ENCODE data around the gene HERPUD2. TPM values are rescaled to one million over a fixed set of nuclear protein-coding genes. Genes with fewer than 3 reads are reported as not detected.
A peak's percentile ranks its signal among the peaks of the same experiment; 100 is the strongest.

Gene HERPUD2
- total and polyA plus RNA-seq, 4 donors = 17.0 to 26.4 (median 21.1) TPM

- intact Hi-C loops (cut with DNase I) = no loop called here
- Histone ChIP-seq H3K36me3 (ENCODE audit: control insufficient read depth in 1 of 2, insufficient read depth in 2 of 2, low read length in 1 of 2) (peaks cover 0 to 2% of the 10 kb centered on the region in 2 donors), H3K9me3 (ENCODE audit: control insufficient read depth, low read length) (no peaks in the 10 kb centered on the region), H3K4me3 (ENCODE audit: low read length in 2 of 2) (no peak overlapping the region), H3K27ac (ENCODE audit: low read depth in 1 of 2, low read length in 2 of 2) (no peak overlapping the region), H3K4me1 (ENCODE audit: control insufficient read depth in 1 of 2, insufficient read depth in 2 of 2, low read length in 2 of 2) (peaks cover 0 to 2% of the 10 kb centered on the region in 2 donors), H3K27me3 (ENCODE audit: control insufficient read depth in 1 of 2, insufficient read depth in 2 of 2, low read length in 1 of 2) (no peaks in the 10 kb centered on the region)
- DNase-seq (no peak), ATAC-seq (ENCODE audit: low FRiP score) (no peak)
- WGBS, 2 donors = 98 to 100% methylated on average over 4 of the region's 4 CpGs
These were observed 44.2 kb downstream of the HERPUD2 start for GRCh38 chr7:35650751-35651150.

GRCh38 chr7:35649711-35650110, 45.2 kb downstream of the HERPUD2 start:
- Histone ChIP-seq H3K4me3 (ENCODE audit: low read length in 2 of 2) (no peak overlapping the region), H3K4me1 (ENCODE audit: control insufficient read depth in 1 of 2, insufficient read depth in 2 of 2, low read length in 2 of 2) (peaks cover 0 to 2% of the 10 kb centered on the region in 2 donors), H3K36me3 (ENCODE audit: control insufficient read depth in 1 of 2, insufficient read depth in 2 of 2, low read length in 1 of 2) (peaks cover 0 to 2% of the 10 kb centered on the region in 2 donors), H3K27ac (ENCODE audit: low read depth in 1 of 2, low read length in 2 of 2) (no peak overlapping the region), H3K27me3 (ENCODE audit: control insufficient read depth in 1 of 2, insufficient read depth in 2 of 2, low read length in 1 of 2) (no peaks in the 10 kb centered on the region), H3K9me3 (ENCODE audit: control insufficient read depth, low read length) (no peaks in the 10 kb centered on the region)
- no peak for ATAC-seq (ENCODE audit: low FRiP score)
- WGBS, 2 donors = 95 to 98% methylated on average over 3 of the region's 3 CpGs
- intact Hi-C loops (cut with DNase I) = no loop called here
- no peak for DNase-seq

- no peak for ATAC-seq (ENCODE audit: low FRiP score)
- no peak overlapping the region for H3K27ac ChIP-seq (ENCODE audit: low read depth in 1 of 2, low read length in 2 of 2)
These were observed 46.6 kb downstream of the HERPUD2 start for GRCh38 chr7:35648367-35648766.

GRCh38 chr7:35647171-35647574, 47.8 kb downstream of the HERPUD2 start:
- ATAC-seq (ENCODE audit: low FRiP score) = no peak

More at GRCh38 chr7:35648367-35648766, 46.6 kb downstream of the HERPUD2 start:
- Histone ChIP-seq H3K36me3 (ENCODE audit: control insufficient read depth in 1 of 2, insufficient read depth in 2 of 2, low read length in 1 of 2) (peaks cover 0 to 2% of the 10 kb centered on the region in 2 donors), H3K4me1 (ENCODE audit: control insufficient read depth in 1 of 2, insufficient read depth in 2 of 2, low read length in 2 of 2) (peaks cover 0 to 2% of the 10 kb centered on the region in 2 donors), H3K9me3 (ENCODE audit: control insufficient read depth, low read length) (no peaks in the 10 kb centered on the region), H3K27me3 (ENCODE audit: control insufficient read depth in 1 of 2, insufficient read depth in 2 of 2, low read length in 1 of 2) (no peaks in the 10 kb centered on the region), H3K4me3 (ENCODE audit: low read length in 2 of 2) (no peak overlapping the region)
- 52 to 67% methylated on average over 3 of the region's 3 CpGs for WGBS, 2 donors
- intact Hi-C loops (cut with DNase I) = no loop called here
- no peak for DNase-seq

GRCh38 chr7:35646289-35647023, 48.5 kb downstream of the HERPUD2 start:
- no peak overlapping the region for H3K4me3 ChIP-seq (ENCODE audit: low read length in 2 of 2)
- ATAC-seq (ENCODE audit: low FRiP score) (no peak), DNase-seq (no peak)
- intact Hi-C loops (cut with DNase I) = no loop called here
- peaks cover 0 to 2% of the 10 kb centered on the region in 2 donors for H3K36me3 ChIP-seq (ENCODE audit: control insufficient read depth in 1 of 2, insufficient read depth in 2 of 2, low read length in 1 of 2)
- peaks cover 0 to 2% of the 10 kb centered on the region in 2 donors for H3K4me1 ChIP-seq (ENCODE audit: control insufficient read depth in 1 of 2, insufficient read depth in 2 of 2, low read length in 2 of 2)
- H3K9me3 ChIP-seq (ENCODE audit: control insufficient read depth, low read length) = no peaks in the 10 kb centered on the region
- no peaks in the 10 kb centered on the region for H3K27me3 ChIP-seq (ENCODE audit: control insufficient read depth in 1 of 2, insufficient read depth in 2 of 2, low read length in 1 of 2)
- no peak overlapping the region for H3K27ac ChIP-seq (ENCODE audit: low read depth in 1 of 2, low read length in 2 of 2)
- WGBS, 2 donors = 49 to 57% methylated on average over 3 of the region's 3 CpGs

More at GRCh38 chr7:35647171-35647574, 47.8 kb downstream of the HERPUD2 start:
- peaks cover 0 to 2% of the 10 kb centered on the region in 2 donors for H3K4me1 ChIP-seq (ENCODE audit: control insufficient read depth in 1 of 2, insufficient read depth in 2 of 2, low read length in 2 of 2)
- H3K4me3 ChIP-seq (ENCODE audit: low read length in 2 of 2) = no peak overlapping the region
- DNase-seq = no peak
- H3K27ac ChIP-seq (ENCODE audit: low read depth in 1 of 2, low read length in 2 of 2) = no peak overlapping the region
- H3K27me3 ChIP-seq (ENCODE audit: control insufficient read depth in 1 of 2, insufficient read depth in 2 of 2, low read length in 1 of 2) = no peaks in the 10 kb centered on the region
- peaks cover 0 to 2% of the 10 kb centered on the region in 2 donors for H3K36me3 ChIP-seq (ENCODE audit: control insufficient read depth in 1 of 2, insufficient read depth in 2 of 2, low read length in 1 of 2)
- H3K9me3 ChIP-seq (ENCODE audit: control insufficient read depth, low read length) = no peaks in the 10 kb centered on the region
- WGBS, 2 donors = 40 to 45% methylated on average over 4 of the region's 4 CpGs
- intact Hi-C loops (cut with DNase I) = no loop called here

GRCh38 chr7:35645691-35646090, 49.2 kb downstream of the HERPUD2 start:
- intact Hi-C loops (cut with DNase I) = no loop called here
- no peak overlapping the region for H3K27ac ChIP-seq (ENCODE audit: low read depth in 1 of 2, low read length in 2 of 2)

GRCh38 chr7:35630024-35630972, 64.6 kb downstream of the HERPUD2 start:
- H3K4me3 ChIP-seq (ENCODE audit: low read length in 2 of 2) = no peak overlapping the region
- DNase-seq = no peak
- ATAC-seq (ENCODE audit: low FRiP score) = no peak
- no peaks in the 10 kb centered on the region for H3K27me3 ChIP-seq (ENCODE audit: control insufficient read depth in 1 of 2, insufficient read depth in 2 of 2, low read length in 1 of 2)
- H3K36me3 ChIP-seq (ENCODE audit: control insufficient read depth in 1 of 2, insufficient read depth in 2 of 2, low read length in 1 of 2) = peaks cover 0 to 8% of the 10 kb centered on the region in 2 donors
- intact Hi-C loops (cut with DNase I) = loop anchor here in 1 of 2 donors (10.0 kb wide), 1 partner anchor 275 kb away; no protein-coding TSS in a partner anchor
- WGBS, 2 donors = 68 to 73% methylated on average over 3 of the region's 3 CpGs
- H3K4me1 ChIP-seq (ENCODE audit: control insufficient read depth in 1 of 2, insufficient read depth in 2 of 2, low read length in 2 of 2) = no peaks in the 10 kb centered on the region
- H3K27ac ChIP-seq (ENCODE audit: low read depth in 1 of 2, low read length in 2 of 2) = no peak overlapping the region
- no peaks in the 10 kb centered on the region for H3K9me3 ChIP-seq (ENCODE audit: control insufficient read depth, low read length)

More at GRCh38 chr7:35645691-35646090, 49.2 kb downstream of the HERPUD2 start:
- Histone ChIP-seq H3K9me3 (ENCODE audit: control insufficient read depth, low read length) (no peaks in the 10 kb centered on the region), H3K36me3 (ENCODE audit: control insufficient read depth in 1 of 2, insufficient read depth in 2 of 2, low read length in 1 of 2) (no peaks in the 10 kb centered on the region), H3K4me3 (ENCODE audit: low read length in 2 of 2) (no peak overlapping the region), H3K27me3 (ENCODE audit: control insufficient read depth in 1 of 2, insufficient read depth in 2 of 2, low read length in 1 of 2) (no peaks in the 10 kb centered on the region), H3K4me1 (ENCODE audit: control insufficient read depth in 1 of 2, insufficient read depth in 2 of 2, low read length in 2 of 2) (peaks cover 0 to 2% of the 10 kb centered on the region in 2 donors)
- DNase-seq (no peak), ATAC-seq (ENCODE audit: low FRiP score) (no peak)
- 54 to 58% methylated on average over 4 of the region's 4 CpGs for WGBS, 2 donors

GRCh38 chr7:35624299-35625186, 70.4 kb downstream of the HERPUD2 start:
- intact Hi-C loops (cut with DNase I) = loop anchor here in 1 of 2 donors (10.0 kb wide), 1 partner anchor 590 kb away; the partner anchor contains the start of gene DPY19L1
- Histone ChIP-seq H3K9me3 (ENCODE audit: control insufficient read depth, low read length) (no peaks in the 10 kb centered on the region), H3K27me3 (ENCODE audit: control insufficient read depth in 1 of 2, insufficient read depth in 2 of 2, low read length in 1 of 2) (no peaks in the 10 kb centered on the region), H3K27ac (ENCODE audit: low read depth in 1 of 2, low read length in 2 of 2) (no peak overlapping the region), H3K36me3 (ENCODE audit: control insufficient read depth in 1 of 2, insufficient read depth in 2 of 2, low read length in 1 of 2) (peaks cover 0 to 2% of the 10 kb centered on the region in 2 donors), H3K4me3 (ENCODE audit: low read length in 2 of 2) (no peak overlapping the region), H3K4me1 (ENCODE audit: control insufficient read depth in 1 of 2, insufficient read depth in 2 of 2, low read length in 2 of 2) (no peaks in the 10 kb centered on the region)
- WGBS, 2 donors = 42 to 44% methylated on average over 16 of the region's 16 CpGs
- DNase-seq (no peak), ATAC-seq (ENCODE audit: low FRiP score) (peak; percentile 67)
